GM19099 (cell line): ENCODE results near the gene FAM136A.

ENCODE experiments used
- POLR2A ChIP-seq: IDR thresholded peaks from 3 replicates; pipeline ENCODE4 v1.6.1; 2011; ENCODE audit warnings: low read depth; ENCODE audit not compliant: insufficient read length; ENCODE audit errors: extremely low read depth

The FAM136A gene

GRCh38 chr2:70301344-70302194, at the start of gene FAM136A:
FAM136A (minus strand) TSS chr2:70302067; CDS start chr2:70302011, 56 bp downstream.
- TF ChIP-seq POLR2A = peak; percentile 84

- no peak for TF ChIP-seq POLR2A
These were observed 48.2 kb upstream of the FAM136A start for GRCh38 chr2:70349921-70350685.

GRCh38 chr2:70347831-70348230, 46.0 kb upstream of the FAM136A start:
- no peak for TF ChIP-seq POLR2A

GRCh38 chr2:70344195-70344594, 42.3 kb upstream of the FAM136A start:
- no peak for TF ChIP-seq POLR2A

GRCh38 chr2:70341477-70341765, 39.6 kb upstream of the FAM136A start:
- TF ChIP-seq POLR2A = no peak

- no peak for TF ChIP-seq POLR2A
These were observed 39.1 kb upstream of the FAM136A start for GRCh38 chr2:70340761-70341476.

GRCh38 chr2:70340075-70340474, 38.2 kb upstream of the FAM136A start:
- TF ChIP-seq POLR2A = no peak

- no peak for TF ChIP-seq POLR2A
These were observed 34.7 kb upstream of the FAM136A start for GRCh38 chr2:70336552-70336951.

GRCh38 chr2:70331012-70331411, 29.1 kb upstream of the FAM136A start:
- TF ChIP-seq POLR2A = no peak

- no peak for TF ChIP-seq POLR2A
These were observed 28.6 kb upstream of the FAM136A start for GRCh38 chr2:70330476-70330875.

- TF ChIP-seq POLR2A = no peak
These were observed 27.2 kb upstream of the FAM136A start for GRCh38 chr2:70328921-70329561.

- TF ChIP-seq POLR2A = no peak
These were observed 24.0 kb upstream of the FAM136A start for GRCh38 chr2:70325875-70326274.

- TF ChIP-seq POLR2A = no peak
These were observed 20.7 kb upstream of the FAM136A start for GRCh38 chr2:70322518-70322917.

GRCh38 chr2:70321370-70321769, 19.5 kb upstream of the FAM136A start:
- no peak for TF ChIP-seq POLR2A

GRCh38 chr2:70314640-70315039, 12.8 kb upstream of the FAM136A start:
- TF ChIP-seq POLR2A = no peak
